Upper lobe of left lung (tissue), 4 donors: ENCODE data around the gene VDR.

Experiments
- POLR2A ChIP-seq, 4 donors: fragments of 450-650 bp; IDR thresholded peaks; one replicate each; pipeline ENCODE4 v1.5.1; 2016 to 2017; ENCODE audit warnings: antibody characterized with exemption in 4 of 4, mild to moderate bottlenecking in 2 of 4
- POLR2AphosphoS5 ChIP-seq, 2 donors: sonication (generic); formaldehyde crosslinking; IDR thresholded peaks; one replicate each; pipeline ENCODE4 v1.5.1; 2017; ENCODE audit warnings: antibody characterized with exemption in 2 of 2
- TF ChIP-seq, protein P1 (sequence below), 6 experiments: fragments of 450-650 bp in 4 of 6; fragments of 200-600 bp in 2 of 6; sonication (generic) in 2 of 6; IDR thresholded peaks; one replicate each; pipeline ENCODE4 v1.5.1; 2016 to 2019; ENCODE audit warnings: antibody characterized with exemption in 6 of 6

DNA sequence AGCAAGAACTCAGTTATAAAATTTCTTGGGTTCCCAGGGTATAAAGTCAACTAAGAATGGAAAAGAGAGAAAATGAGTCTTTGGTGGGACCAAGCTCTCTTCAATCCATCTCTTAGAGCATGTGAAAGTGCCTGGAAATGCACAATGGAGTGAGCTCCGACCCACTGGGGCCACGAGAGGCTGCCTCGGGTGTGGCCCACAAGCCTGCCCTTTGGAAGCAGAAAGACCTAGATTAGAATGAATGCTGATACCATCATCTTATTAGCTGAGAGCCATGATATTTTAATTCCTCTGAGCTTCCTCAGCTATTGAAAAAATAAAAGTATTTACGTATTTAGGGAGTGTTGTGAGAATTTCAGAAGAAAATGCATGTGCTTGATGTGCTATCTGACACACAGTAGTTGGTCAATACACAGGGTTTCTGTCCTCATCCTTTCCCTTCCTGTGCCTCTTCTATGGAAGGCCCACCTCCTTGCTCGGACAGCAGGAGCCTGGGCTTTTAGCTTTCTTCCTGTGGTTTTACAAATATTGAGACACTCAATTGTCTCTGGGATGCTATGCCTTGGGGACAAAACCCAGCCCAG is 42.5 kb downstream of the VDR start:
- TF ChIP-seq, protein P1, sequence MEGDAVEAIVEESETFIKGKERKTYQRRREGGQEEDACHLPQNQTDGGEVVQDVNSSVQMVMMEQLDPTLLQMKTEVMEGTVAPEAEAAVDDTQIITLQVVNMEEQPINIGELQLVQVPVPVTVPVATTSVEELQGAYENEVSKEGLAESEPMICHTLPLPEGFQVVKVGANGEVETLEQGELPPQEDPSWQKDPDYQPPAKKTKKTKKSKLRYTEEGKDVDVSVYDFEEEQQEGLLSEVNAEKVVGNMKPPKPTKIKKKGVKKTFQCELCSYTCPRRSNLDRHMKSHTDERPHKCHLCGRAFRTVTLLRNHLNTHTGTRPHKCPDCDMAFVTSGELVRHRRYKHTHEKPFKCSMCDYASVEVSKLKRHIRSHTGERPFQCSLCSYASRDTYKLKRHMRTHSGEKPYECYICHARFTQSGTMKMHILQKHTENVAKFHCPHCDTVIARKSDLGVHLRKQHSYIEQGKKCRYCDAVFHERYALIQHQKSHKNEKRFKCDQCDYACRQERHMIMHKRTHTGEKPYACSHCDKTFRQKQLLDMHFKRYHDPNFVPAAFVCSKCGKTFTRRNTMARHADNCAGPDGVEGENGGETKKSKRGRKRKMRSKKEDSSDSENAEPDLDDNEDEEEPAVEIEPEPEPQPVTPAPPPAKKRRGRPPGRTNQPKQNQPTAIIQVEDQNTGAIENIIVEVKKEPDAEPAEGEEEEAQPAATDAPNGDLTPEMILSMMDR (IDR thresholded peaks at IDR 0.05): no peak
- TF ChIP-seq POLR2AphosphoS5 (IDR thresholded peaks at IDR 0.05): no peak
- no peak for TF ChIP-seq POLR2A (IDR thresholded peaks at IDR 0.05)
